Measurements from ENCODE around the gene ATAD3B. TPM values are rescaled to one million over a fixed set of nuclear protein-coding genes. Genes with fewer than 3 reads are reported as not detected.
A peak's percentile ranks its signal among the peaks of the same experiment; 100 is the strongest.

The ATAD3B gene
- total and polyA plus RNA-seq, 2 of the 13 experiments (the other 11 are each of a cell fraction or from before 2014, with no cell fraction given) = 9.6 to 31.1 TPM

DNA sequence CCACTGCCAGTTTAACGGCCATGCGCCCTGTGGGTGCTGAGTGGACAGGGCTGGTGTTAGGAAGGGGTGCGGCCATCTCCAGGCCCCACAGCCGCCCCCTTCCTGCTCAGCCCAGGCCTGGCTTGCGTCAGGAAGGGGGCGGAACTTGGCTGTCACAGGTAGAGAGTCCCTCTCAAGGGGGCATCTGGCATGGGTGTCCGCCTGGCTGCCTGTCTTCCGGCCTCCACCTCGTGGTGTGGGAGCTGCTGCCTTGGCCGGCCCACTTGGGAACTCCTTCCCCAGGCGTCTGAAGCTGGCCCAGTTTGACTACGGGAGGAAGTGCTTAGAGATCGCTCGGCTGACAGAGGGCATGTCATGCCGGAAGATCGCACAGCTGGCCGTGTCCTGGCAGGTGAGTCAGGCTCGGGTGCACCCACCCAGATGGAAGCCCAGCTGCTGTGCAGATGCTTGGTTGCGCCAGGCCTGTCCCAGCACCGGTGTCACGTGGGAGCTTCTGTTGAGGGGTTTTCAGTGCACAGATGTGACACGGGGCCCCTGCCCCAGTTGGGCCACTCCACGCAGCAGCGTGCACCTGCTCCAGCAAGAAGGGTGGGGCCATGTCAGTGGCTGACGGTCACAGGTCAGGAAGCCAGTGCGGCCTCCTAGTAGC lies 9.1 kb upstream of the ATAD3B start (continued):
- no peak for TF ChIP-seq REPIN1 (CRISPR knock-in tag; IDR thresholded peaks at IDR 0.05; ENCODE audit: borderline replicate concordance, low read depth)
- no peak for TF ChIP-seq ZNF564 (CRISPR knock-in tag; IDR thresholded peaks at IDR 0.05)
- no peak for TF ChIP-seq SIX4 (CRISPR knock-in tag; IDR thresholded peaks at IDR 0.05)
- TF ChIP-seq SRSF1 (optimal IDR thresholded peaks at IDR 0.05; ENCODE audit: low read depth, low read length) = no peak
- TF ChIP-seq ZNF180 (CRISPR knock-in tag; IDR thresholded peaks at IDR 0.05; ENCODE audit: borderline replicate concordance, low read depth) = no peak
- TF ChIP-seq MYC (CRISPR knock-in tag; IDR thresholded peaks at IDR 0.05; ENCODE audit: borderline replicate concordance) = 0 out of 2 replicates have a peak, but pooled peaks have one; percentile 19
- no peak for TF ChIP-seq TOE1 (CRISPR knock-in tag; IDR thresholded peaks at IDR 0.05)
- TF ChIP-seq, protein P1, sequence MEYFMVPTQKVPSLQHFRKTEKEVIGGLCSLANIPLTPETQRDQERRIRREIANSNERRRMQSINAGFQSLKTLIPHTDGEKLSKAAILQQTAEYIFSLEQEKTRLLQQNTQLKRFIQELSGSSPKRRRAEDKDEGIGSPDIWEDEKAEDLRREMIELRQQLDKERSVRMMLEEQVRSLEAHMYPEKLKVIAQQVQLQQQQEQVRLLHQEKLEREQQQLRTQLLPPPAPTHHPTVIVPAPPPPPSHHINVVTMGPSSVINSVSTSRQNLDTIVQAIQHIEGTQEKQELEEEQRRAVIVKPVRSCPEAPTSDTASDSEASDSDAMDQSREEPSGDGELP (IDR thresholded peaks at IDR 0.05; ENCODE audit: borderline replicate concordance, low read depth) = peak; percentile 83; the same call in 1 of the 2 replicates
- TF ChIP-seq ELF1 (CRISPR knock-in tag; IDR thresholded peaks at IDR 0.05) = peak; percentile 61; the same call in 1 of the 2 replicates
- TF ChIP-seq ZNF790 (CRISPR knock-in tag; IDR thresholded peaks at IDR 0.05; ENCODE audit: borderline replicate concordance) = no peak
- TF ChIP-seq NFATC3 (CRISPR knock-in tag; IDR thresholded peaks at IDR 0.05) = 0 out of 2 replicates have a peak, but pooled peaks have one; percentile 49
- no peak for TF ChIP-seq ZFP37 (CRISPR knock-in tag; IDR thresholded peaks at IDR 0.05; ENCODE audit: borderline replicate concordance)
- TF ChIP-seq, protein P2, sequence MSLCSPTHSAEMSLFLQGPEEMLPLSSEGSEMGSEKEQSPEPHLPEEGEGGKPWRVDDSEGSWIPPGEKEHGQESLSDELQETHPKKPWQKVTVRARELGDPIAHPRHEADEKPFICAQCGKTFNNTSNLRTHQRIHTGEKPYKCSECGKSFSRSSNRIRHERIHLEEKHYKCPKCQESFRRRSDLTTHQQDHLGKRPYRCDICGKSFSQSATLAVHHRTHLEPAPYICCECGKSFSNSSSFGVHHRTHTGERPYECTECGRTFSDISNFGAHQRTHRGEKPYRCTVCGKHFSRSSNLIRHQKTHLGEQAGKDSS (CRISPR knock-in tag; IDR thresholded peaks at IDR 0.05; ENCODE audit: borderline replicate concordance, low read depth) = no peak
- no peak for TF ChIP-seq KDM1A (CRISPR knock-in tag; IDR thresholded peaks at IDR 0.05)
